ENCODE results near the gene BMP6.

The BMP6 gene

GRCh38 chr6:7720346-7720745 lies 5.6 kb upstream of the BMP6 start:
- DNase-seq, result no peak

DNA sequence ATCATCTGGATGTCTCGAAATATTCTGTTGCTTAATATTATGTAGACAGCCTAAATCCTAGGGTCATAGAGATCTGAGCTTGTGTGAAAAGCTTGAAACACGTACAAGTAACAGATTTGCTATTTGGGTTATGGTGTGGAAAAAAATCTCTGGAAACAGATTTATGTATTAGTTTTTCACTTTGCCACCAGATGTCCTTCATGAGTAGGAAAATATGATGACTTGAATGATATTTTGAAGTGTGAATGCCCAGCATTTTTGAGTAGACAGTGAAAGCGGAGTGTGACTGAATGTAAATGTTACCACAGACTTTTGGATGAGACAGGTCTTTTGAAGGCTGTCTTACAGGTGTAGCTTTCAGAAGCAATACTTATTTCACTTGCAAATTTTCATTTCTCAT lies 4.2 kb upstream of the BMP6 start:
- peak; percentile 53 for DNase-seq

GRCh38 chr6:7723041-7723447 lies 2.9 kb upstream of the BMP6 start:
- DNase-seq, result peak; percentile 70

GRCh38 chr6:7723554-7723953 lies 2.3 kb upstream of the BMP6 start:
- no peak for DNase-seq

DNA sequence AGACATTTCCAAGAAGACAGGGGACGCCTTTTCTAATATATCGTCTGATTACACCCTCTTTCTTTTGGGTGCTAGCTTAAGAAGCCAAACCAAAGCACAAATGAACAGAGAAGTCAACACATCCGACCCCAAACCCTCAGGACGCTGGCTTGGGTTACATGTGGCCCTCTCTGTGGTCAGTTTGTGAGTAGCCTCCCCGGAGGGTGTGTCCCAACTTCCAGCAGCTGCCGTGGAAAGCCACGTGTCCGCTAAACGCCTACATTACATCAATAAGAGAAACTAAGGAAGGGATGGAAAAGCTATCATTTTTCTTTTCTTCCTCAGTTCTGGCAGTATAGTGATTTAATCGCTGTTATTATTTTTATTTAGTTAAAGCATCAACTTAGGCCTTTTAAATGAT lies 487 bp upstream of the BMP6 start:
- DNase-seq, result peak; percentile 18

GRCh38 chr6:7726416-7727085 lies 652 bp downstream of the BMP6 start:
- DNase-seq, result no peak

DNA sequence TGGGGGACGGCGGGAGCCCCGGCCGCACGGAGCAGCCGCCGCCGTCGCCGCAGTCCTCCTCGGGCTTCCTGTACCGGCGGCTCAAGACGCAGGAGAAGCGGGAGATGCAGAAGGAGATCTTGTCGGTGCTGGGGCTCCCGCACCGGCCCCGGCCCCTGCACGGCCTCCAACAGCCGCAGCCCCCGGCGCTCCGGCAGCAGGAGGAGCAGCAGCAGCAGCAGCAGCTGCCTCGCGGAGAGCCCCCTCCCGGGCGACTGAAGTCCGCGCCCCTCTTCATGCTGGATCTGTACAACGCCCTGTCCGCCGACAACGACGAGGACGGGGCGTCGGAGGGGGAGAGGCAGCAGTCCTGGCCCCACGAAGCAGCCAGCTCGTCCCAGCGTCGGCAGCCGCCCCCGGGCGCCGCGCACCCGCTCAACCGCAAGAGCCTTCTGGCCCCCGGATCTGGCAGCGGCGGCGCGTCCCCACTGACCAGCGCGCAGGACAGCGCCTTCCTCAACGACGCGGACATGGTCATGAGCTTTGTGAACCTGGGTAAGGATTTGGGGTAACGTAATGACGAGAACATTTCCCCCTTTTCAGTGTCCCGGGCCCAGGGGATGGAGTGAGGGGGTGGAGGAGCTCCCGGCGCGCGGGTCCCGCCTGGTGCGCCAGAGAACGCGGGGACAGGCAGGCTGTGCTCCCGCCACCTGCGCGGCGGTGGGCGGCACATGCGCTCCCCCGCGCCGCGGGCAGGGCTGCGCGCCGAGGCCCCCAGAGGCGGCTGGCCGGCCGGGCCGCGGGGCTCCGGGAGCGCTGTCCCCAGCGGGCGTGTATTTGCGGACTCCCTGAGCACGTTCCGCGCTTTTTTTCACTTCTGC lies 1.4 kb downstream of the BMP6 start:
- DNase-seq, result no peak

- peak; percentile 17 for DNase-seq
Measured at GRCh38 chr6:7727946-7728854, 2.3 kb downstream of the BMP6 start.

DNA sequence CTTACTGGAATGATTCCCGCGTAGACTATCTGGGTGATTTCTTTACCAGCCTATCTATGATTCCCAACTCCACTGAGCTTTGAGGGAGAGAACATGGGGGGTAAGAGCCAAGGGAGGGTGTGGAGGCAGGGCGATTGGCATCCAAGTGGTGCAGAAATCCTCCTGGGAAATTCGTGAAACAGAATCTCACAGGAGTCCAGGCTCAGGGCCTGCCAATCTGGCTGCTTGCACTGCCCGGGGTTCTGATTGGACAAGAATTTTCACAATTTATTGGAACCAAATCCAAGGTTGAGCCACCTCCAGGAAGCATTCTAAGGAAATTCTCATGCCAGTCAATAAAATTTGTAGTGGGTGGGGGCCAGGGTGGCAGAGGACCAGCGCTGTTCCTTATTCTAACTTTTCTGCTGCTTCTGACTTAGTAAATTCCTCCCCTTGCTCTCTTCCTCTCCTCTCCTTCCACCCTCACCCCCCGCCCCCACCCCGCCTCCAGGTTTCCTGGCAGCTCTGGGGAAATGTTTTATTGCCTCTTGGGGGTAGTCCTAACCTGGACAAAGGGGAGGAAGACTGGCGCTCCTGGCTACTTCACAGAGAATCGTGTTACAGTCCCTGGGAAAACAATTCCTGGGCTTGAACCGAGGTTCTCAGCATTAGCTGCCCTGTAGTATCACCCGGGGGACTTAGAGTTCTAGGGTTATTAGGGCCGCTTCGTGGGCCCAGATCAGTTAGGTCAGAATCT lies 3.1 kb downstream of the BMP6 start:
- no peak for DNase-seq

DNA sequence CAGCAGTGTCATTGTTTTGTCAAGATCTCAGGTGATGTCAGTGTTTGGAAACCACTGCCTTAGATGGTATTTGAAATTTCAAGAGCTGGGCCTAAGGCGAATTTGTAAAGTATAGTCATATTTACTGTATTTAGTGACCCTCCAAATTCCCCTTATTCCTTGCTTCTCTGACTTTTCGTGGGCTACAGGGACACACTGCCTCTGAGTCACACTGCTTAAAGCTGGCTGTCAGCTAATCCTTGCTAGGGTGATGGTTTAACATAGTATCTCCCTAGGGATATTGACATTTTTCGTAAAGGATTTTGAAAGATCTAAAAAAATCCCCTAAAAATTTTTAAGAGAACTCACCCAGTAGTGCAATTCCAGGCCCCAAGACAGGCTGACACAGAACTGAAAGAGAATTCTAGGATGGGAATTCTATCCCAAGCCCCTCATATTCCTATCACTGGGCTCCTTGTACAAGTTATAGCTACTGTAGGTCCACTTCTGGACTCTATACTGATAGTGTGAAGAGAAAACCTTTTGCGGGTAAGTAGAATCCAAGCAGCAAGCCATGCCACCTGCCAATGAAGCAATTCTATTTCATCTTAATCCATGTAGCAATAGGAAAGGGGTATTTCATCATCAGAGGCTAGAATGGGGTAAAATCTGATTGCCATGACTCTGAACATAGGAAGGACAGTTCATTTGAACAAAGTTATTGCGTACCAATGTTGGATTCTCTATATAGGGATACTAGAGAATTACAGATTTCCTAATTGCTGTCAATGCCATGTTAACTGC lies 4.3 kb downstream of the BMP6 start:
- peak; percentile 65 for DNase-seq

DNA sequence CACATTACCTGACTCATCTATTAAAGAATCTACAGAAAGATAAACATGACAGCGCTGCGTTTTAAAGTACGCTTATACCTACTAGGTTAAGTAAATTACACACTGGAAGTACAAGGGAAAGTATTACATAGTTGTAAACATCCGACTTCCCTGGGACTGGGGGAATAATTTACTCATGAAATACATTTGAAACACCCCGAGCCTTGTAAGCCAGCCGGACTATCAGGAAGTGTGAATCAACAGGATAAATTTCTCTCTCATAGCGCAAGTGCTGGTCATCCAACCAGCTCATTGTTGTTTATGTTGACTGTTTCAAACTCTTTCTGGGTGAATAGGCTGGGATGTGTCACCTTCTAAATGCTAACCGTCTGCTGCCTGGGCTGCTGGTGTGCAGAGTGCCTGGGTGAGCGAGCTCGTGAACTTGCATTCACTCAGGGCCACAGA lies 4.9 kb downstream of the BMP6 start:
- peak; percentile 45 for DNase-seq

DNA sequence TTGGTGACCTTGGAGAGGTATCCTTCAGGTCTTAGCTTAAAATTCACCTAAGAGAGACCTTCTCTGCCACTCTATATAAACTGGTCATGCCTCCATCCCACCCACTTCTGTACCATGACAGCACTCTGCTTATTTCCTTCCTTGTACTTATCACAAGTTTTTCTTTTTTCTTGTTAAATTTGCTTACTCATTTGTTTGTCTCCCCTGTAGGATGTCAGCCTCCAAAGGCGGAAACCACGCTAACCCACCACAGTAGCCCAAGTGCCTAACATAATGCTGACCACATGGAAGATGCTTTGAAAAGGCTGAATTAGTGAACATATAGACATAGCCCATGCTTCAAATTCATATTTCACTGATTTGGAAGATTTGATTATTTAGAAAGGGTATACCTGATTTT lies 5.4 kb downstream of the BMP6 start:
- DNase-seq, result peak; percentile 18

DNA sequence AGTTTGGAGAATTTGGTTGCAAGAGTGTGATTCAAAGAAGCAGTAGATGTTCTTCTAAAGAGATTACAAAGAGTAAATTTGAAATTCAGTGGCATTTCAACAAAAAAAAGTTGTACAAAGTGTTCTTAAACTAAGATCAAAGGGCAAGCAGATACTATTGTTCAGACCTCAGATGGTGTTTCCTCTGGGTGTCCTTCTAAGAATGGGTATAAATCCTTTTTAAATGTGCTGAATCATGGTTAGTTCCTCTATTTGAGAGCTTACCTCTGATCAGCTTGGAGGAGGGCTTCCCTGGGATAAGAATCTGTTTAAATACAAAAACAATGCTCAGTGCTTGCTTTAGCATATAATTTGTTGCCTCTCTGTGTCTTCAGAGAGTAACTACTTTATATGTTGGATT lies 6.3 kb downstream of the BMP6 start:
- peak; percentile 12 for DNase-seq

GRCh38 chr6:7734707-7735383 lies 8.9 kb downstream of the BMP6 start:
- no peak for DNase-seq

- DNase-seq, result no peak
Measured at GRCh38 chr6:7737106-7737505, 11.2 kb downstream of the BMP6 start.

GRCh38 chr6:7737867-7738266 lies 12.0 kb downstream of the BMP6 start:
- no peak for DNase-seq

DNA sequence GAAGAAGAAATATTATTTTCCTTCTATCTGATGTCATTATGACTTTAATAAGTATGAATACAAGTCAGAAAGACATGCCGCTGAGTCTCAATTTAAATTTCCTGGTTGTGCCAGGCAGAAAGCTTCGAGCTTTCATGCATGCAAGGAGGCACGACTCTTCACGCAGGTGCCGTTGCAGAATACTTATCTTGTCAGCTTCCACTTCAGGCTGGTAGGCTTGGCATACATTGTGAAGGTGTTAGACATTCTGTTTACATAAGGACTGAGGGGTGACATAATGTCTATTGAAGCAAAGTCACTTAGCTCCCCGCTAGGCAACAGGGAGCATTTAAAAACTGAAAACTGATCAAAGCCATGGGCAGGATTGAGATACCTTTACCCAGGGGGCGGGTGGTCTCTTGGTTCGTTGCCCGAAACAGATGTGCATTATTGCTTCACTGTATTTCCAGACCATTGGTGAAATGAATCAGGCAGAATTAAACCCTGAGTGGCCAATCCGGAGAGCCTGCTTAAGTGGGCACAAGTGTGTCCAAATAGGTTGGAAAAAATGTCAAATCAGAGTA lies 16.4 kb downstream of the BMP6 start:
- no peak for DNase-seq

GRCh38 chr6:7745942-7746341 lies 20.0 kb downstream of the BMP6 start:
- no peak for DNase-seq

DNA sequence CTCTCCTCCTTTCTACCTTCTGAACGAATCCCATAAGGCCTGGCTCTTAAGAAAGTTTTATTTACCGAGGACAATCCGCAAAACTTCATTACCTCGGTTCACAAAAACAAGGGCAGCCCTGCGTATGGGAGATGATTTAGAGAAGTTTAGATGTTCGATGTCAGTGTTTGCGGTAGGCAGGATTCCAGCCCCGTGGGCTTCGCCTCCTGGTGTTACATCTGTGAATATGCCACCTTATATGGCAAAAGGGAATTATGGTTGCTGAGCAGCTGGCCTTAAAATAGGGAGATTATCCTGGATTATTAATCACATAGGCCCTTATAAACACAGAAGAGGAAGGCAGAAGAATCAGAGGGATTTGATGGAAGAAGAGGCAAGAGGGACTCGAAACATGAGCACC lies 21.1 kb downstream of the BMP6 start:
- DNase-seq, result no peak

DNA sequence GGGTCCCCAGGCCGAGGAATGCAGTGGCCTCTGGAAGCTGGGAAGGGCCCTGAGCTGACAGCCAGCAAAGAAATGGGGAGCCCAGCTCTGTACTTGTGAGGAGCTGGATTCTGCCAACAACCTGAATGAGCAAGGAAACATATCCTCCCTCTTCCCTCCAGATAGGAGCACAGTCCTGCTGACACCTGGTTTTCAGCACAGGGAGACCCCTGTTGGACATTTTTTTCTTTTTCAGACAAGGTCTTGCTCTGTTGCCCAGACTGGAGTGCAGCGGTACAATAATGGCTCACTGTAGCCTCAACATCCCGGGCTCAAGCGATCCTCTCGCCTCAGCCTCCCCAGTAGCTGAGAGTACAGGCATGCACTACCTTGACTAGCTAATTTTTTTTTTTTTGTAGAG lies 21.5 kb downstream of the BMP6 start:
- no peak for DNase-seq
